NCI-H524 treated with DMSO at 0.1 percent for 48 hours (cell line): ENCODE data around the gene PDE4B.
"Not testable (repeated sequence)": the region's sequence is repeated elsewhere in the genome, so short reads cannot be mapped to it uniquely, and the experiment has no call there.

ENCODE experiments used
- DNase-seq: peaks from one replicate; lab custom pipeline; 2025; lab: John Stamatoyannopoulos, UW

PDE4B gene

DNA sequence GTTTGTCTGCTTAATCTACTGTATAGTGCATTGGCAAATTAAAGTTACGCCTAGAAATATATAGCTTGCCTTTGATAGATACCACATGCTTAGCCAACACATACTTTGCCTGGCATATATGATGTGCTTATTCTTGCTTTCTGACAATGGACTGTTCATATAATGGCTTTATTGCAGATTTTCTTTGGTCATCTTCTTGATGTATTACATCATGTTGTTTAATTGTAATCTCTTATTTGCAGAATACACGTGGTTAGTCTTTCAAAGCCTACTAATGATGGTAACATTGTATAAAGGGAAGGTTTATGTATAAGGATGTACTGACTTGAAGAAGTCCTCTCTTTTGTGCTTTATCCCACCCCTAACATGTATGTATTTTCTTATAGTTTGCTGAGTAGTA, 201.5 kb downstream of the PDE4B start:
- no peak for DNase-seq

DNA sequence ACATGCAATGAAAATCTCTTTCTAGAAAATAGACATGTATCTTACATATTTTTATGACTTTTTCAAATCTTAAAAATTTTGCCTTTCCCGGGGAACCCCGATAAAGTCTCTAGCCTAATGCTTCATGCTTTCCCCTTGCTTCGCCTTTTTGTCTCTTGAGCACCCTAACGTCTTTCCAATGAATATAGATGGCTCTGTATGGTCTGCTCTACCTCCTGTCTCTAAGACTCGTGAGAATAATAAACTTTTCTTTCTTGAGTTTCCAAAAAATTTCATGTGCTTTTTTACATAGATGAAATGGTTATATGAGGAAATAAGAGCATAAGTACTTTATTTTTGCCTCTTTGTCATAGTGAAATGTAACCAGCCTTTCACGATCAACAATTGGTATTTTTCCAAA, 202.6 kb downstream of the PDE4B start:
- DNase-seq, result no peak

DNA sequence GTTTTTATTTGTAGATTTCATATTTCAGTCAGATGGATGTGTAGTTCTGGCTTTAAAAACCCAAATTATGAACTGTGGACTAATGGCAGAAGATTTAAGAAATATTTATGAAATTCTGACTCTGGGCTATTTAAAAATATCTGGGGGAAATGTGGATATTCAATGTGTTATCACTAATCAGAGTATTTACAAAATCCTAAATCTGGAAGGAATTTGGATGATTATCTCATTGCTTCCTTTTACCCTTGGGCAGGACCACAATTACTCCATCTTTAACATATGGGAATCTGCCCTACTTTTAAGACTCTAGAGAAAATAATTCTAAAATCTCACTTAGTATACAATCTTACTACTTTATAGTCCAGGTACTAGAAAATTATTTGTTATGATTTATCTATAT, 203.2 kb downstream of the PDE4B start:
- no peak for DNase-seq

DNA sequence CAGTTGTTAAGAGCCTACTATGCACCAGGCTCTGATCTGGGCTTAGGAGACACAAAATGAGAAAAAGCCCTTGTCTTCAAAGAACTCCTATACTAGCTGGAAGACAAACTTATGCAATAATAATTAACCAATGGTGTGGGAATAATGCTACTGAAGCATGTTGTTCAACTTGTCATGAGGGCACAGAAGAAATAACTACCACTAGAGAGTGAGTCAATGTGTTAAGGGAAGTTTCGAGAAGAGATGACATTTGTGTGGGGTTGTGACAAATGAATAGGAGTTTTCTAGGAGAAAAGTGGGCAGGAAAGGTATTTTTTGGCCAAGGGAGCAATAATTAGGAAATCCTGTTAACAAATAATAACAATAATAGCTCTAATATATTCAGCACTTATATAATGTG, 205.0 kb downstream of the PDE4B start:
- no peak for DNase-seq

DNA sequence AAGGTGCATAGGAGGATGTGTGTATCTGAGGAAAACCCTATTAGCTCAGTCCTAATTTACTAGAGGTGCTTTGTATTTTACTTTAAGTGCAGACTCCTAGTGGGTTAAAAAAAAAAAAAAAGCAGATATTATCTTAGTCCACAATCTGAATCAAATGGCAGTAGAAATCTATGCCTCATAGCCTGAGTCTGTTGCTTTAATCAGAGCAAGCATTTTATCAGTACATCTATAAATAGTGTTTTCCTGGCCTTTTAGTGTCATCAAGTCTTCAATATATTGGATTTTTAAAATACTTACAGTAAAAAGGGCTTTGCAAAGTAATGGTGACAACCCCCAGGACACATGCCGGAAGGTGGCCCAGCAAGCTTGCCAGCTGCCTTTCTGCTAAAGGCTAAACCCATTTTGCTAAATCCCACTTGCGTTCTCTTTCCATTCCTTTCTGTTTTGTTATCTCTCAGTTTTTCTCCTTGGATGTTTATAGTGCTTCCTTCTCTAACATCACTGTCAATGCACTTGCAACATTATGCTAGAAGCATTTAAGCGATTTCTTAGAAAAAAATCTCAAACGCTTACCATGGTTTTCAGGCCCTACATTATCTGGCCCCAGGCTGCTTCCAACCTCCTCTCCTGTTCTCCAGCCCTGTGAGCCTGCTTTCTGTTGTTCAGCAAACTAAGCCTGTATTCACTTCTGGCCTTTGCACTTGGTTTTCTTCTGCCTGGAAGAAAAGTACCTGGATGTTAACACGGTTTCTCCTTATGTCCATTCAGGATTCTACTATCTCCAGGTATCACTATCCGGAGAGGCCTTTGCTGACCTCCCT, 206.3 kb downstream of the PDE4B start:
- no peak for DNase-seq

DNA sequence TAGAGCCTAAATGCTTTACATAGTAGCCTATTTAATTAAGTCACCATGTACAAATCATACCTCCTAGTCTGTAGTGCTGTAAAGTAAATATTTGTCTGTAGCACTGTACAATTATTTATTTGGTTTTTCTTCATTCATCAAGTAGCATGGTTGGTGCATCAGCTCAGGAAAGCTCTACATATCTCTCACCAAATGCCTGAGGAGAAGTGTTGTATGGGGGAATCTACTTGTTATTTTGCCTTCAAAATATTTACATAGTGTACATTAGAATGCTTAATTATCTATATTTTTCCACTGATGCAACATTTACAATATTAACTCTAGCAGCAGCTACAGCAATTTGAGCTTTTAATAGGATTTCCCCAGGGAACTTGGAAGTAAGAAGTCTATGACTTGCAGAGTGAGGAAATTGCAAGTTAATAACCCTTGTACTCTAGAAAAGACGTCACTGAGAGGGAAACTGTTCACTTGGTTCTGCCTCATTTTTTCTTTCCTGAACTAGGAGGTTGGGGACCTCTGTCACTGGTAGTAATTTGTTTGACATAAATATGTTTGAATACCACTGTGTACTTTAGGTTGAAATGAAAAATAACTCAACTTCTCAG, 207.4 kb downstream of the PDE4B start:
- no peak for DNase-seq

DNA sequence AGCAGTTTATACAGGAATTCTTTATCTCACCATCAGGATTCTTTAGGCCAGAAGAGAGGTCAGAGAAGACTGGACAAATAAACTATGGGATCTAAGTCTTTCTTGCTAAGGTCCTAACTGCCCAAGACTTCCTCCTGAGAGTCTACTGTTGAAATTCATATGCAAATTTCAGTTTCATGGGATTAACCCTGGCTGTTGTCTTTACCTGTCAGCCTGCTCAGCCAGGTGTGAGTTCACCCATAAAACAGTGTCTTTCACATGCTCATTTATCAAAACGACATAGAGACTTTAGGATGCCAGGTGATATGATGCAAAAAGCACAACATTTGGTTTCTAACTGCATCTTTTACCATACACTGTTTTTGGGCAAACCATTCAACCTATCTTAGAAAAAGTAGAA, 211.0 kb downstream of the PDE4B start:
- DNase-seq, result no peak

DNA sequence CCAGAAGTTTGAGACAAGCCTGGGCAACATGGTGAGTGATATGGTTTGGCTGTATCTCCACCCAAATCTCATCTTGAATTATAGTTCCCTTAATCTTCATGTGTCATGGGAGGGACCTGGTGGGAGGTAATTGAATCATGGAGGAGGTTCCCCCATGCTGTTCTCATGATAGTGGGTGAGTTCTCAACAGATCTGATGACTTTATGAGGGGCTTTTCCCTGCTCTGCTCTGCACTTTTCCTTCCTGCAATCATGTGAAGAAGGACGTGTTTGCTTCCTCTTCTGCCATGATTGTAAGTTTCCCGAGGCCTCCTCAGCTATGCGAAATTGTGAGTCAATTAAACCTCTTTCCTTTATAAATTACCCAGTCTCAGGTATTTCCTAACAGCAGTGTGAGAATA, 213.8 kb downstream of the PDE4B start:
- DNase-seq, result not testable (repeated sequence)

DNA sequence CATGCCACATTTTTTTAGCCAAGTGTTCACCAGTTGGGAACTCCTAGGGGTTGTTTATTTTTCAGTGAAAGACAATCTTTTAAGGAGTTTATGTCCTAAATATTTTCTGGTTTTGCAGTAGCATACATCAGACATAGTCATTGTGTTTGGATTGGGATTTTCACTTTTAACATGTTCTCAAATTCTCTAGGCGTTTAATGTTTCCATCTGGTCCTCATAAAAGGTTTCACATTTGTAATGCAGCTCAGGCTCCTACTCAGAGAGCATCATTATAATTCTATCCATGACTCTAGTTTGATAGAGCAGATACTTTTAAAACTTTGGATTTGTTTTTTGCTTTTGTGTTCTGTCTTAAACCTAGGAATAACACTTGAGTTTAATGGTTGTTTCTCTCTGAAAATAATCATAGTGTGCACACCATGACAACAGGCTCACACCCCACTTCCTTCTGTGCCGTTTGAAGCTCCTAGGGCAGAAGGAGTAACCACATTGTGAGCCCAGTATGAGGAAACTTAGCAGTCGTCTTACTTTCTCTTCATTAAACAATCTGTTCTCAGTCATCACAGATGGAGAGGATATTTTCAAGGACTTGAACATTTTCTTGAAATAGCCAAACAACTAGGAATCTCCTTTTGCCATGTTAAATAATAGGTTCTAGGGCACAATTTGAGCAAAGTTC, 219.6 kb downstream of the PDE4B start:
- no peak for DNase-seq

DNA sequence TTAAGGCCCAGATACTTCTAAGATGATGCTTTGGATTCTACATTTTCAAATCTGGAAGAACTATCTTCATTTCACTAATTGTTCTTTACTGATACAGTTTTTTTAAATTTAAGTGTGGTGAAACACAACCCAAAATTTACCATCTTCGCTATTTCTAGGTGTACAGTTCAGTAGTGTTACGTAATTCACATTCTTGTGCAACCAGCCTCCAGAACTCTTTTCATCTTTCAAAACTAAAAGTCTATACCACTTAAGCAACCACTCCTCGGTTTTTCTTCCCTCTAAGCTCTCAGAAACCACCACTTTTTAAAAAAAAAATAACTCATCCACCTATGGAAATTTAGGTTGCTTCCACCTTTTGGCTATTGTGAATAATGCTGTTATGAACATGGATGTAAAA, 220.7 kb downstream of the PDE4B start:
- DNase-seq, result no peak

DNA sequence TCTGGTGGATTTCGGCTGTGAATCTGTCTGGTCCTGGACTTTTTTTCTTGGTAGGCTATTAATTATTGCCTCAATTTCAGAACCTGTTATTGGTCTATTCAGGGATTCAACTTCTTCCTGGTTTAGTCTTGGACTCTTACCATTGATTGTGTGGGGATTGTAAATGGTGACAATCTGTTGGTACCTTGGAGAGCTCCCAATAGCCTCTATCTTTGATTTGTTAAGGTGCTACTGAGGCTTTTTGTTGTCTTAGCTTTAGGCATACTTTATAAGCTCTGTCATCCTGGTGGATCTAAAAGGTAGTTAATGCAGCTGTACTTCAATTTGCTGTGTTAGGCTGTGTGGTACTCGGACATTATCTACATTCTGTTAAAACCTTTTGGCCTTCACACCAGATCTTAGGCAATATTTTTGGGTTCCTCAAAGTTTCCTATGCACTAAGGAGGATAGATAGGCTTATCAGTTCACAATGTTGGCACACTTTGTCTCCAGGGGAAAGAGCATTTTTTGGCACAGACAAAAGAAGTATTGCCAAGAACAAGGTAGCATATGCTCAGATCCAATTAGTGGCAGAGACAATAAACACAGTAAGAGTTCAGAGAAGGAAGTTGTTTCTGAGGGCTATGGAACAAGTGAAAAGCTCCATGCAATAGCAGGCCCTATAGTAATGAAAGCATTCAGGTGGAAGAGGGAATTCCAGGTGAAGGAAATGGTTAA, 230.4 kb downstream of the PDE4B start:
- DNase-seq, result no peak

DNA sequence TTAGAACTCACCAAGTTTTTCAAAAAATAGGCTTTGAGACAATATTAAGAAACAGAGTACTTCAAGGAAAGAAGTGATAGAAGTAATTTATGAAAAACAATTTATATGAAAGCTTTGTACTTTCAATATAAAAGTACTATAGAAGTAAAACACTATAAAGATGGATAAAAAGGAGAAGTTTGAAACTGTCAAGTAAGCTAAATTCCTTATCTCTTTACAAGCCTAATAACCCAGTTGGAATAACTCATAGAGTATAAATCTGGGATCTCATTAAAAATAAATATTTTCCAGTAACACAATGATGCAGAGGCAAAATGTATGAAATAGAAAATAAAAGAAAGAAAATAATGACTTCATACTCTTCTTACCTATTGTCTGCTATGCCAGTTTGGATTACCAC, 232.5 kb downstream of the PDE4B start:
- no peak for DNase-seq

DNA sequence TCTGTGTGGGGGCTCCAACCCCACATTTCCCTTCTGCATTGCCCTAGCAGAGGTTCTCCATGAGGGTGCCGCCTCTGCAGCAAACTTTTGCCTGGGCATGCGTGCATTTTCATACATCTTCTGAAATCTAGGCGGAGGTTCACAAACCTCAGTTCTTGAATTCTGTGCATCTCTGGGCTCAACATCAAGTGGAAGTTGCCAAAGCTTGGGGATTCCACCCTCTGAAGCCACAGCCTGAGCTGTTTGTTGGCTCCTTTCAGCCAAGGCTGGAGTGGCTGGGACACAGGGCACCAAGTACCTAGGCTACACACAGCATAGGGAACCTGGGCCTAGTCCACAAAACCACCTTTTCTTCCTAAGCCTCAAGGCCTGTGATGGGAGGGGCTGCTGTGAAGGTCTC, 235.3 kb downstream of the PDE4B start:
- no peak for DNase-seq

DNA sequence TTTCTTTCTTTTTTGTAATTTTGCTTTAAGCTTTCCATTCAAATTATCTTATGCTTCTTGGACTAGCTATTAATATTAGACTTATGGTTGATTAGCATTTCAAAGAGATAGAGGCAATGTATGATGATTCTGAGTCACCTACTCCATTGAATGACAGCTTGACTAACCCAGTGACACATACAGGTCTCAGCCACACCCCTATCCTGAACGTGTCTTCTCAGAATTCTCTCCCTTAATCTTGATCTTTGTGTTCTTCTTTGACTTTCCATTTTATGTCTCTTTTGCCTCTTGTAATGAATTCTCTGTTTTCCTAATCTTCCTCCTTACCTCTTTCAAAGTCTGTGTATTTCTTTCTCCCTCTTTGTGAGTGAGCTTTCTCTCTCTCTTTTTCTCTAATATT, 241.1 kb downstream of the PDE4B start:
- DNase-seq, result no peak

DNA sequence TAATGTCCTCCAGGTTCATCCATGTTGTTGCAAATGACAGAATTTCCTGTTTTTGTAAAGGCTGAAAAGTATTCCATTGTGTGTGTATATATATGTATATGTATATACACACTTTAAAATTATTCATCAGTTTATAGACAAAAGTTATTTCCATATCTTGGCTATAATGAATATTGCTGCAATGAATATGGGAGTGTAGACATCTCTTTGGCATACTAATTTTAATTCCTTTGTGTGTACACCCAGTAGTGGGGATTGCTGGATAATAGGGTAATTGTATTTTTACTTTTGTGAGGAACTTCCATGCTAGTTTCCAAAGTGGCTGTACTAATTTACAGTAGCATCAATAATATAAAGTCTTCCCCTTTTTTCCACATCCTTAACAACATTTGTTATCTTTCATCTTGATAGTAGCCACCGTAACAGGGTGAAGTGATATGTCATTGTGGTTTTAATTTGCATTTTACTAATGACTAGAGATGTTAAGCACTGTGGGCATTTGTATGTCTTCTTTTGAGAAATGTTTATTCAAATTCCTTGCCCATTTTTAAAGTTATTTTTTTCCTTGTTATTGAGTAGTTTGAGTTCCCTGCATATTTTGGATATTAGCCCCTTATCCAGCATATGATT, 243.0 kb downstream of the PDE4B start:
- DNase-seq, result no peak

DNA sequence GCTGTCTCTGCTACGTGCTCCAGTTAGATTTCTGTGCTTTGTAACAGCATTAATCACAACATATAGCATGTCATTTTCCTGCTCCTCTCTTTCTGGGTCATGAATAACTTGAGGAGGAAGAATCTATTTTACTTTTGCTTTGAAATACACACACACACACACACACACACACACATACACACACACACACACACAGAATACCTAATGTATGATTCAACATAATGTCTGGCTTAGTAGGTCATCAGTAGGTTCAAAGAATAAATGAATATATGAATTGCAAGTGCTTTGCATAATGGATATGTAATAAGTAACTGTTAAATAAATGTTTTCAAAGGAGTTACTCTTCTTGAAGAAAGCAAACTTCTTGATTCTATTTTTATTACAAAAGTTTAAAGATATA, 249.0 kb downstream of the PDE4B start:
- DNase-seq, result no peak

DNA sequence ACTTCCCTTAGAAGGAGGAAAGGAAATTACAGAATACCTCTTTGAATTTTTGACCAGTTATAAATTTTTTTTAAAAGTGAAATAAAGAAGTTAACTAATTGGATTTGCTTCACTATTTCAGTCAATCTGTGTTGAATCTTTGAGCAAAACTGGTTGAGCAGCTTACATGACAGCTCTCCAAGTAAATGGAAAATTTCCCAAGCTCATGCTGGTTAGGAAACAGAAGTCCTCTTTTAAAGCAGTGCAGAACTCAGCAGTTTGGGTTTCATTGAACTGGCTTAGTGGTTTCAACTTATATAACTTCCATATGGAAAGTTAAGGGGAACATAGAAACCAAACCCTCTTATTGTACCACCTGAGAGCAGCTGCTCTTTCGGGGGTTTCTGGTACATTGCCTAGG, 250.5 kb downstream of the PDE4B start:
- DNase-seq, result no peak

DNA sequence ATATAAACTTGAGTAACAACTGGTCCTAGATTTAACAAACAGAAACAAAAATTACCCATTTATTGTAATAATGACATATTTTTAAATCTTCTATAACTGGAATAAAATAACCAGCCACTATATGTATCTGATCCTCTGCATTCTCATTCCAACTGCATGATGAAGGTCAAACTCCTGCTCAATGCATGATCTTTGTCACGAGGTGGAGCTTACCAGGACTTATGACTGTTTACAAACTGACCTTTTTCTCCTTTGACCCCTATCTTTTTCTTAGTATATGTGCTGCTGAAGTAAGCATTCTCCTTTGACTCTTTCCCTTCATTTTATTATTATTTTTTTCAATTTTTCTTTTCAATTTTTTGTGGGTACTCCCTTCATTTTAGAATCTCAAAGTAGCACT, 252.2 kb downstream of the PDE4B start:
- DNase-seq, result no peak

DNA sequence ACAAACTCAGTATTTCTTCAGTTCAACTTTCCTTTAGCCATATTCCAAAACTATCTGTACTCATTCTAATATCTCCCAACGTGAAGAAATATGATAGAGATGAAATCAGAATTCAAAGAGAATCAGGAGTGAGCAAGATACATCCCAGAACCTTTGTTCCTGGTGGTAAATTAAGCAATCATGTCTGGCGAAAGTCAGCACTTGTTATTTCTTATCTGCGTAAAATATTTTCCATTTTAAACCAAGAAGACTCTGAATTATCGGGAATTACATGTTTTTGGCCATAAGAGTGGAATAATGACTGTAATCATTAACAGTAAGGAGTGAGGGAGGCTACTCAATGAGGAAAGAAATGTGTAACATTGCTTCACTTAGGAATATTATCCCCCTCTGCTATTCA, 253.7 kb downstream of the PDE4B start:
- DNase-seq, result no peak

DNA sequence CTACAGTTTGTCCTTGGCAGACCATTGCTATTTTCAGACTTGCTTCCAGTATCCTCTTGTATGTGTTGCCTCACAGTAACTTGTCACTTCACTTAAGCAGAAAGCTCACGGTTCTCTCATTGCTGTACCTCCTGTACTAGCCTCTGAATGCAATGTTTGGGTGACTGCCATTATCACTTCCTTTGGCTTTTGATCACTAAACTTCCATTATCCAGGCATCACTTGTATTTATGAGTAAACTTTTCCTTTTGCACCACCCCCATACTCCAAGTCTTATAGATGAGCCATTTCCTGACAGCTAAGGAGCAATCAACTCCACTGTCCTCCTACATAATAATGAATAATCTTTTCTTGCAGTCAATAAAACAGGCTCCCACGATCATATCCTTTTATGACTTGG, 255.3 kb downstream of the PDE4B start:
- no peak for DNase-seq

DNA sequence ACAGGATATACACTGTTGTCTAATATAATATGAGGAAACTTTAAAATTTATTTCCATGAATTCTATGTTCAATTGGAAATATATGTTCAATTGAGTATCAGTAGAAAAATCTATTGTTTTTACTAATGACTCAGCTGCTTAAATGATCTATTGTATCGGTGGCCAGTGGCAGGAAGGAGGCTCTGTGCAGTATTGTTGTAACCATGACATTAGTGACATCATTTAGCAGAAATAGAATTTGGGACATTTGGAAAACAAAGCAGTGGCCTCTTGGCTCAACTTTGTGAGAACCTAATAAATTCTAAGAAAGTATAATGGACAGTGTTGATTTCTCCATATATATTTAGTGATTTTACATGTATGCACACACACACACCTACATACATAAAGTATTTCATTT, 257.4 kb downstream of the PDE4B start:
- DNase-seq, result no peak

DNA sequence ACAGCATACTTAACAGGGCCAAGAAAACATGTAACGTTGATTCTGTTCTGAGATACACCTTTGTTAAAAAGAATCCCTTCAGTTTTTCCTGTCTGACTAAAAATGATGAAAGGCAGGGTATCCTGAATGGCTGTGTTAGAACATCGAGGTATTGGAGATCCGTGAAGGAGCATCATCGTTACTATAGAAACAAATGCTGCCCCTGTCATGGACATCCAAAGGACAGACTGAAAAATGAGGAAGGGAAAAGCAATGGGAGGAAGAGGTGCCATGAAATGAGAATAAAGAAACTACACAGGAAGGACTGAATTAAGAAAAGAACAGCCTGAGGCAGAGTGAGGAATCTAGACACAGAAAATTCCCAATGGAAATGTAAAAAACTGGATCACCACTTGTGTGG, 257.9 kb downstream of the PDE4B start:
- DNase-seq, result no peak
